ENCODE measurements around the gene CCNY.

DNA sequence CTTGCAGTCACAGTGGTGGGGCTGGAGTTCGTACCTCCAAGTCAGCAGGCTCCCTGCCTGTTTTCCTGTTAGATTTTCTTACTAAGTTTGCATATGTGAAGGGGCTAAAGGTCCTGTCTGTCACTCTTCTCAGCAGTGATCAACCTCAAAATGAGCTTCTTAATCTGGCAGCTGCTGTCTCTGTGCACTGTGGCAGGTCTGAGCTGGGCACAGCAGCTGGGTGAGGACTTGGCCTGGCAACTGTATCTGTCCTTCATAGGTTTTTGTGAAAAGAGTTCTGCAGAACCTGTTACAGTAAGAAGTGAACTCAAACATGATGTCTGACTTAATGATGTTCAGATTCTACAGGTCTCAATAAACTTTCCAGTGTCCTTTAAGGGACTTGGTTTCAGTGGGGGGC lies 237.5 kb downstream of the CCNY start:
- TF ChIP-seq, protein P1, sequence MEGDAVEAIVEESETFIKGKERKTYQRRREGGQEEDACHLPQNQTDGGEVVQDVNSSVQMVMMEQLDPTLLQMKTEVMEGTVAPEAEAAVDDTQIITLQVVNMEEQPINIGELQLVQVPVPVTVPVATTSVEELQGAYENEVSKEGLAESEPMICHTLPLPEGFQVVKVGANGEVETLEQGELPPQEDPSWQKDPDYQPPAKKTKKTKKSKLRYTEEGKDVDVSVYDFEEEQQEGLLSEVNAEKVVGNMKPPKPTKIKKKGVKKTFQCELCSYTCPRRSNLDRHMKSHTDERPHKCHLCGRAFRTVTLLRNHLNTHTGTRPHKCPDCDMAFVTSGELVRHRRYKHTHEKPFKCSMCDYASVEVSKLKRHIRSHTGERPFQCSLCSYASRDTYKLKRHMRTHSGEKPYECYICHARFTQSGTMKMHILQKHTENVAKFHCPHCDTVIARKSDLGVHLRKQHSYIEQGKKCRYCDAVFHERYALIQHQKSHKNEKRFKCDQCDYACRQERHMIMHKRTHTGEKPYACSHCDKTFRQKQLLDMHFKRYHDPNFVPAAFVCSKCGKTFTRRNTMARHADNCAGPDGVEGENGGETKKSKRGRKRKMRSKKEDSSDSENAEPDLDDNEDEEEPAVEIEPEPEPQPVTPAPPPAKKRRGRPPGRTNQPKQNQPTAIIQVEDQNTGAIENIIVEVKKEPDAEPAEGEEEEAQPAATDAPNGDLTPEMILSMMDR (IDR thresholded peaks at IDR 0.05) = no peak
- no peak for TF ChIP-seq POLR2A (IDR thresholded peaks at IDR 0.05)
